H54 (cell line): Measurements from ENCODE around the gene LRRC8D.
A peak's percentile ranks its signal among the peaks of the same experiment; 100 is the strongest.
"Not testable (repeated sequence)": the region's sequence is repeated elsewhere in the genome, so short reads cannot be mapped to it uniquely, and the experiment has no call there.

Experiments
- DNase-seq: peaks from one replicate; pipeline ENCODE4 v3.0.0; 2011; ENCODE audit warnings: low spot score, mixed read lengths; ENCODE audit not compliant: insufficient read length
- FAIRE-seq: peaks from 3 replicates; lab custom pipeline; 2011; peaks lifted over from hg19 to GRCh38; lab: Jason Lieb, UNC
- POLR2A ChIP-seq: IDR thresholded peaks from 2 replicates; pipeline ENCODE4 v1.6.1; 2011; ENCODE audit warnings: low read depth, mild to moderate bottlenecking, low read length

Gene LRRC8D

DNA sequence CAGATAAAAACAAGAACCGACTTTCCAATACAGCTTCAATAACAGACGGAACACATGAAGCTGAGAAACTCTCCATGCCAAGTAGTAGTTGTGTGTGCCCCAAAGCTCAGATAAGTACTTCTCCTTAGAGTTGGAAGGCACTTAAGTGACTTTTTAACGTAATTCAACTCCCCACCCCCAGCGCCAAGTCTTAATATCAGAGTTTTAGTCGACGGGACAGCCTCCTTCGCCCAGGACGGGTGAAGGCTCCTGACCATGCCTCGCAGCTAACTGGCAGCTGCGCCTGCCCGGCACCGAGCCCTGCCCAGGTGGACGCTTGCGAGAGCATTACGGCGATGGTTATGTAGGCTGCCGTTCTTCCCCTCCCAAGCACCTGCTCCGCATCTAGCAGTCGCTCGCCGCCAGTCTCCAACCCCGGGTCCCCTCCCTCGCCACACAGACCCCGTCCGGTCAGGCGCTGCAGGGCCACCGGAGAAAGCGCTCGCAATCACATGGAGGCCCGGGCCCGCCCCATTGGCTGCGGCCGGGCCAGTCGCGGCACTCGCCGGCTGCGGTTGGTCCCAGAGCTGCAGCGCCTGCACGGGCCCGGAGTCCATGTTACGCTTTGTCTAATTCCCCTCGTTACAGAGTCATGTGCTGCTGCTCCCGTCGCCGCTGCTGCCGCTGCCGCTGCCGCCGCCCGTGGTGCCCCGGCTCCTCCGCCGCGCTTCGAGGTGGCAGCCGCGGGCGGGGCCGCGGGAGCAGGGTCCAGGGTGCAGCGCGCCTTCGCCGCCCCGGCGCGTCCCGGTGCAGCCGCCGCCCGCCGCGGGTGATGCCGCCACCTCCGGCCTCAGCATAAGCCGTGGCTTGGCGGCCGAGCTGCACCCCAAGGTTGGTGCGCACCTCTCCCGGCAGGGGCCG is at the start of gene LRRC8D:
LRRC8D (plus strand) TSS at position 611 of the 900 bp plus-strand sequence. CDS start 112,037 bp downstream, outside the sequence.
- FAIRE-seq = no peak
- TF ChIP-seq POLR2A = no peak
- peak; percentile 76 for DNase-seq

DNA sequence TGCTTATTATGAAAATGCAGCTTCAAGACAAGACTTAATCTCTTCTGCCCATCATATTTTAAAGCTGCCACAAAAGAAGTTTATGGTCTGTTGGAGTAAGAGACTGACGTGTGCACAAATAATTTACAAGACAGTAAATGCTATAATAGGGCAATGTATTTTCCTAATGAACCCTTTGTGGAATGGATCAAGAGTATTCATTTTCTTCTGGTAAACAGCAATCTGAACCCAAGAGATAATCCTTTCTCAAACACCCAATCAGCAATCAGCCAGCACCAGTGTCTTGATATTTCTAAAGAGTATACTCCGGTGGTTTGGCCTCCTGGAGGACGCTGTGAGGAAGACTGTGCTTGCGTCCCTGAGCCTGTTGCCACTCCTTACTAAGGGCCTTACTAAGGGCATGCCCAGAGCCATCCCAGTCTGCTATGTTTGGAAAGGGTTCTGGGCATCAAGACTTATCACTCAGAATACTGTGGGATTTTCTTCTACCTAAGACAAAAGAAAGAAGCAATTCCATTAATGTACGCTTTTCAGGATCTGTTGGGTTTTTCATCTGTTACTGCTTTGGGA is 48.8 kb upstream of the LRRC8D start:
- FAIRE-seq (no peak), DNase-seq (no peak)
- TF ChIP-seq POLR2A = no peak

GRCh38 chr1:89776104-89776503 is 44.7 kb upstream of the LRRC8D start:
- not testable (repeated sequence) for DNase-seq, FAIRE-seq

DNA sequence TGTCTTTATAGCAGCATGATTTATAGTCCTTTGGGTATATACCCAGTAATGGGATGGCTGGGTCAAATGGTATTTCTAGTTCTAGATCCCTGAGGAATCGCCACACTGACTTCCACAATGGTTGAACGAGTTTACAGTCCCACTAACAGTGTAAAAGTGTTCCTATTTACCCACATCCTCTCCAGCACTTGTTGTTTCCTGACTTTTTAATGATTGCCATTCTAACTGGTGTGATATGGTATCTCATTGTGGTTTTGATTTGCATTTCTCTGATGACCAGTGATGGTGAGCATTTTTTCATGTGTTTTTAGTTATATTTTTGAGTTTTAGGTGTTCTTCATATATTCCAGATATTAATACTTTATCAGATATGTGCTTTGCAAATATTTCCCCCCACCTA is 43.6 kb upstream of the LRRC8D start:
- DNase-seq, FAIRE-seq: not testable (repeated sequence)

GRCh38 chr1:89779151-89779940 is 41.5 kb upstream of the LRRC8D start:
- DNase-seq (no peak), FAIRE-seq (no peak)
- TF ChIP-seq POLR2A = no peak

- FAIRE-seq (peak; percentile 84), DNase-seq (peak; percentile 54)
- TF ChIP-seq POLR2A = no peak
Observed at GRCh38 chr1:89780721-89781120, 40.1 kb upstream of the LRRC8D start.

DNA sequence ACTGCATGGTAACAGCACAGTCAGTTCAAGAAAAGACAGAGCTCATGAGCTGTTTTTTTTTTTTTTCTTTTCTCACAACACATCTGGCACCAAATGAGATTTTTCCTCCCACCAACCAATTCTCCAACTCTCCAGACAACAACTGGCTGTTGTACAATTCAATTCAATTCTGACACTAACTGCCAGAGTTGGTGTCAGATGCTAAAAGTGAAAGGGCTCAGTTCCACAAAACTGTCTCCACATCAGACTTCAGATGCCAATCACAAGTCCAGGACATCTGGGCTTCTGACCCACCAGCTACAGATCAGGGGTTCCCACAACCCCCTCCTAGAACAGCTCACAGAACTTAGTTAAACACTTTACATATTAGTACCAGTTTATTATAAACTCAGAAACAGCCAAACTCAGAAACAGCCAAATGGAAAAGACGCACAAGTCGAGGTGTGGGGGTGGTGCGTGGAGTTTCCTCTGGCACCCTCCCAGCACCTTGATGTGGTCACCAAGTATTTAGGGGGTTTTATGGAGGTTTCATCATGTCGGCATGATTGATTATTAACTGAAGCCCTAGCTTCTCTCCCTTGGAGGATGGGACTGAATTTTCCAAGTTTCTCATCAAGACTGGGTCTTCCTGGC is 39.2 kb upstream of the LRRC8D start:
- TF ChIP-seq POLR2A = no peak
- FAIRE-seq (no peak), DNase-seq (no peak)

DNA sequence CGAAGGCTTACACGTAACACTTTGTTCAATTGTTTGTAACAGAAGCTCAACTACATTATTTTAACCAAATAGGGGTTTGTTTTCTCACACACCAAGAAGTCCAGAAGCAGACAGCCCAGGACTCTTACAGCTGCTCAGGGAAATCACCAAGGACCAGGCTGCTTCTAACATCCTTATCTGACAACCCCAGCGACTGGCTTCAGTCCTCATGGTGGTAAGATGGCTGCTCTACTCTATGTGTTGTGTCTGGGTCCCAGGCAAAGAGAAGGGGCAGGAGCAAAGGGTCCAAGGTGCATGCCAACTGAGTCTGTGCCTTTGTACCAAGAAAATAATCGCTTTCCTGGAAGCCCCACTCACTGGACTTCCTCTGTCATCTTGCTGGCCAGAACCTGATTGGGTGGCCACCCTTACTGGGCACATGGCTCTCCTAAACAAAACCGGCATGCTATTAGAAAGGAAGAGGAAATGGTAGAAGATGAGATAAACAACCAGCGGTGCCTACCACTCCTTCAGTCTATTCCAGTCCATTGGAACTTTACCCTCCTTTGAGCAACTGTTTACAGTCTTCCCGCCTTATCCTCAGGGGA is 34.1 kb upstream of the LRRC8D start:
- no peak for TF ChIP-seq POLR2A
- FAIRE-seq (no peak), DNase-seq (no peak)

DNA sequence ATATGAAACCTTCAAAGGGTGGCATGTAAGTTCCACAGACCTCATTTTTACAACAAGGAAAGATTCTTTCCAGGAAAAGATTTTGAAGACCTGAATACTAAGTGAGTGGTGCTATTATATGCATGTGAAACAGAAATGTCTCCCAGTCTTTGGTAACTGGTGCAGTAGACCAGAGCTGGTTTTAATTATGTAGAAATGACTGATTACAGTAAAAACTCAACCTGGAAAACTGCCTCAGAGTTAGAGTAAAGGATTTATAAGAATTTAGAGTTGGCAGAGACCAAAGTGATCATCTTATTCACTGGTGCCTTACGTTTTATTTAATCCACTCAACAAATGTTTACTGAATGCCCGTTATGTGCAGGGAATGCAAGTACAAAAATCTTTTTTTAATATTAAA is 30.2 kb upstream of the LRRC8D start:
- no peak for TF ChIP-seq POLR2A
- DNase-seq = no peak
- FAIRE-seq = no peak

GRCh38 chr1:89791064-89791726 is 29.6 kb upstream of the LRRC8D start:
- FAIRE-seq (no peak), DNase-seq (no peak)
- TF ChIP-seq POLR2A = no peak

- FAIRE-seq (no peak), DNase-seq (no peak)
- no peak for TF ChIP-seq POLR2A
Observed at GRCh38 chr1:89794406-89794805, 26.4 kb upstream of the LRRC8D start.

- not testable (repeated sequence) for FAIRE-seq, DNase-seq
Observed at GRCh38 chr1:89795571-89795970, 25.3 kb upstream of the LRRC8D start.

- DNase-seq, FAIRE-seq: not testable (repeated sequence)
Observed at GRCh38 chr1:89797876-89798275, 23.0 kb upstream of the LRRC8D start.

DNA sequence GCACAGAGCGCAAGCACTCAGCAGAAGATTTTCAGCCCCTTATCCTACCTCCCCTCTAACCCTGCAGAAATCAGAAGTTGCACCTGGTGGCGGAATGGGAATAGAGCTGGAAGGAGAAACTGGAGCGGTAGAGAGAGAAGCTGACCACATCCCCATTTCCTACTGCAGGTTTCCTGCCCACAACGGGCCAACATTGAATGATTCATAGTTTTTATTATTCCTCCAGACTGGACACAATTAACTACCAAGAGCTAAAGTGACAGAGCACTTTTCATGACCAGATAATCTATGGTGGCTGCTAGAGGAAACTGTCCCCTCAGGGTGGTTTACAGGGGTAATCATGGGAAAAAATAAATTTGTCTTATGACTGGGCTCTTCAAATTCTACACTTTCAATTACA is 21.3 kb upstream of the LRRC8D start:
- no peak for DNase-seq
- FAIRE-seq = no peak
- TF ChIP-seq POLR2A = no peak
